Activated T-helper 1 cell treated with Interleukin-2 at 50 U/mL for 16 hours (primary cell): Measurements from ENCODE around the gene CNPPD1.

ENCODE experiments used
- DNase-seq: peaks from one replicate; pipeline ENCODE4 v3.0.0-alpha.2; 2020; ENCODE audit warnings: low read depth

CNPPD1 gene

DNA sequence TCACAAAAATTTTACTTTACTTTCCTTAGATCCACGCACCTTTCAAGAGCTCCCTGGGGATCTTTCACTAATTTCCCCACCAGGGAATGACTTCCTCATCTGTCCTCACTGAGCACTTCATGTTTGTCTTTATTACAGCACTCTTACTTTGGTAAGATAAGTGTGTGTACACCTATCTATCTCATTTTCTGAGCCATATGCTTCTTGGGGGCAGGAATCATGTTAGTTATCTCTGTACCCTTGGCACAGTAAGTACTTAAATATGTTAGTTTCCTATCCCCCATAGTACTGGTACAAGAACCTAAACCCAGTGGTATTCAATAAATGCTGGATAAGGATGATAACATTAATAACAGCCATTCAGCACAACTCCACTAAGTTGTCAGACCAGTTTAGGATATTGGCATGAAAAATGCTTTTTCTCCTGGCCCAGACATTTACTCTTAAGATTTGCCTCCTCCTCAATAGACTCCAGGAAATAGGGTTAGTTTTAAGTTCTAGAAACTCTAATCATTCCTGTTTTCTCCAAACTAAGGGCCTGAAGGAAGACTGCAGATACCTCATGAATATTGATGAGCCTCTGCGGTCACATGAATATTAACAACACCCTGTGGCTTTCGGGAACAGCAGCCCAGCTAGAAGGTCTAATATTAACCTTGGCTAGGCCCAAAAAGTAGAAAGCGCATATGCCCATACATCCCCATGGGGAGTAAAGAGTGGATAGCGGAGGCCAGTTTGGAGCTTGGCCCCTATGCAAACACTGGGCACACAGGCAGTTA lies 54.3 kb downstream of the CNPPD1 start:
- no peak for DNase-seq
